DOHH2 (cell line): Measurements from ENCODE around the gene CCDC138.

Source experiments
- H3F3A ChIP-seq: fragments of 200-600 bp; sonication (generic), shearing (Covaris generic); 2 replicates; pipeline ENCODE4 v1.6.0; 2016; ENCODE audit warnings: antibody characterized with exemption, mild to moderate bottlenecking; ENCODE audit not compliant: control insufficient read depth, insufficient read depth
- H3K27ac ChIP-seq: fragments of 200-600 bp; sonication (generic); 2 replicates; pipeline ENCODE4 v1.5.1; 2014; ENCODE audit warnings: low read depth, mild to moderate bottlenecking, low read length, moderate library complexity
- H3K27me3 ChIP-seq: fragments of 200-600 bp; sonication (generic); 2 replicates; pipeline ENCODE4 v1.6.1; 2014; ENCODE audit warnings: mild to moderate bottlenecking, low read length, mixed read lengths; ENCODE audit not compliant: control insufficient read depth
- H3K36me3 ChIP-seq: fragments of 200-600 bp; sonication (generic); 2 replicates; pipeline ENCODE4 v1.6.1; 2014; ENCODE audit warnings: mild to moderate bottlenecking, low read length, moderate library complexity, mixed read lengths; ENCODE audit not compliant: control insufficient read depth
- H3K4me1 ChIP-seq: fragments of 200-600 bp; sonication (generic); 2 replicates; pipeline ENCODE4 v1.6.1; 2014; ENCODE audit warnings: mild to moderate bottlenecking, low read length, mixed read lengths; ENCODE audit not compliant: control insufficient read depth
- H3K4me2 ChIP-seq: fragments of 200-600 bp; sonication (generic); 2 replicates; pipeline ENCODE4 v1.6.0; 2014; ENCODE audit warnings: mild to moderate bottlenecking, low read length, moderate library complexity
- H3K4me3 ChIP-seq: fragments of 200-600 bp; sonication (generic); 2 replicates; pipeline ENCODE4 v1.5.1; 2014; ENCODE audit warnings: mild to moderate bottlenecking, low read length, mixed read lengths
- H3K79me2 ChIP-seq: fragments of 200-600 bp; sonication (generic); 2 replicates; pipeline ENCODE4 v1.6.1; 2014; ENCODE audit warnings: mild to moderate bottlenecking, low read length, mixed read lengths; ENCODE audit not compliant: control insufficient read depth
- H3K9me2 ChIP-seq: fragments of 200-600 bp; sonication (generic); replicated peaks from 2 replicates; pipeline ENCODE4 v1.6.1; 2014; ENCODE audit warnings: mild to moderate bottlenecking, low read length, mixed read lengths; ENCODE audit not compliant: control insufficient read depth
- H3K9me3 ChIP-seq: fragments of 200-600 bp; sonication (generic); 2 replicates; pipeline ENCODE4 v1.6.1; 2014; ENCODE audit warnings: antibody characterized with exemption, low read length, mixed read lengths; ENCODE audit not compliant: control insufficient read depth, insufficient read depth
- H4K20me1 ChIP-seq: fragments of 200-600 bp; sonication (generic); 2 replicates; pipeline ENCODE4 v1.6.0; 2014; ENCODE audit warnings: low read depth, mild to moderate bottlenecking, antibody characterized with exemption, low read length, moderate library complexity; ENCODE audit not compliant: control insufficient read depth, insufficient read depth
- CTCF ChIP-seq: fragments of 200-600 bp; sonication (generic); IDR thresholded peaks from one replicate; pipeline ENCODE4 v1.5.1; 2014; ENCODE audit warnings: antibody characterized with exemption, mild to moderate bottlenecking, low read depth, low read length; ENCODE audit not compliant: poor library complexity, severe bottlenecking
- EZH2phosphoT487 ChIP-seq: fragments of 200-600 bp; sonication (generic); IDR thresholded peaks from 2 replicates; pipeline ENCODE4 v1.6.1; 2017; ENCODE audit warnings: borderline replicate concordance, mild to moderate bottlenecking, antibody characterized with exemption, low read length, moderate library complexity, mixed read lengths

Gene CCDC138

GRCh38 chr2:108884619-108885018, 98.0 kb downstream of the CCDC138 start:
- Histone ChIP-seq H3K79me2 (no peaks in the 10 kb centered on the region), H3K27me3 (no peaks in the 10 kb centered on the region), H3K4me3 (no peak overlapping the region), H3K4me1 (no peaks in the 10 kb centered on the region), H3K9me2 (no peaks in the 10 kb centered on the region), H3K27ac (no peak overlapping the region), H3K9me3 (no peaks in the 10 kb centered on the region; the same call in 1 of the 2 replicates), H3K4me2 (no peak overlapping the region), H3F3A (no peaks in the 10 kb centered on the region), H3K36me3 (peaks cover 2% of the 10 kb centered on the region), H4K20me1 (no peaks in the 10 kb centered on the region)
- TF ChIP-seq EZH2phosphoT487 (no peak), CTCF (no peak)

GRCh38 chr2:108889907-108890306, 103.3 kb downstream of the CCDC138 start:
- Histone ChIP-seq H3K4me2 (no peak overlapping the region), H4K20me1 (no peaks in the 10 kb centered on the region), H3K9me2 (no peaks in the 10 kb centered on the region), H3K27me3 (no peaks in the 10 kb centered on the region), H3F3A (no peaks in the 10 kb centered on the region), H3K4me3 (no peak overlapping the region), H3K79me2 (no peaks in the 10 kb centered on the region), H3K4me1 (no peaks in the 10 kb centered on the region), H3K36me3 (peaks cover 7% of the 10 kb centered on the region), H3K27ac (no peak overlapping the region), H3K9me3 (peaks cover 3% of the 10 kb centered on the region; the same call in 1 of the 2 replicates)
- TF ChIP-seq EZH2phosphoT487, result no peak
- TF ChIP-seq CTCF, result no peak

GRCh38 chr2:108893277-108893676, 106.7 kb downstream of the CCDC138 start:
- no peaks in the 10 kb centered on the region for H3K27me3 ChIP-seq
- peaks cover 7% of the 10 kb centered on the region for H3K36me3 ChIP-seq
- H3F3A ChIP-seq, result no peaks in the 10 kb centered on the region
- no peak overlapping the region for H3K27ac ChIP-seq
- TF ChIP-seq CTCF (no peak), EZH2phosphoT487 (no peak)
- no peaks in the 10 kb centered on the region for H3K79me2 ChIP-seq
- no peaks in the 10 kb centered on the region for H4K20me1 ChIP-seq
- no peak overlapping the region for H3K4me2 ChIP-seq
- peaks cover 3% of the 10 kb centered on the region; the same call in 1 of the 2 replicates for H3K9me3 ChIP-seq
- H3K4me3 ChIP-seq, result no peak overlapping the region
- no peaks in the 10 kb centered on the region for H3K4me1 ChIP-seq
- no peaks in the 10 kb centered on the region for H3K9me2 ChIP-seq

- no peak overlapping the region for H3K27ac ChIP-seq
- H3K4me2 ChIP-seq, result no peak overlapping the region
- no peaks in the 10 kb centered on the region for H3F3A ChIP-seq
- no peaks in the 10 kb centered on the region for H3K4me1 ChIP-seq
- H3K4me3 ChIP-seq, result no peak overlapping the region
- peaks cover 3% of the 10 kb centered on the region; the same call in 1 of the 2 replicates for H3K9me3 ChIP-seq
- H3K36me3 ChIP-seq, result peaks cover 3% of the 10 kb centered on the region; the same call in 1 of the 2 replicates
- no peak for TF ChIP-seq CTCF
- no peak for TF ChIP-seq EZH2phosphoT487
- no peaks in the 10 kb centered on the region for H3K79me2 ChIP-seq
- H3K9me2 ChIP-seq, result no peaks in the 10 kb centered on the region
- no peaks in the 10 kb centered on the region for H4K20me1 ChIP-seq
- H3K27me3 ChIP-seq, result no peaks in the 10 kb centered on the region
Observed at GRCh38 chr2:108894766-108895165, 108.2 kb downstream of the CCDC138 start.
